GM12878 (cell line): Measurements from ENCODE around the gene REPIN1. TPM values are rescaled to one million over a fixed set of nuclear protein-coding genes. Genes with fewer than 3 reads are reported as not detected.

ENCODE experiments used
- ATAC-seq: fragments of 200-7000 bp; cut with Tn5 transposase; 3 replicates; pipeline ENCODE4 v1.9.1; 2020; ENCODE audit warnings: mild to moderate bottlenecking, moderate library complexity
- BruUV-seq: library from RNA; stranded (reverse); fragments of 400-500 nt; replicated peaks from 2 replicates; lab custom pipeline; 2021; lab: Mats Ljungman, UMichigan
- CTCF ChIA-PET: fragments of 300-600 bp; sonication (Branson Sonifier 250); formaldehyde crosslinking; extraction: SDS; loops from one replicate; lab custom pipeline; 2021; ENCODE audit warnings: inconsistent platforms; lab: Yijun Ruan, JAX
- POLR2A ChIA-PET: fragments of 350-600 bp; formaldehyde crosslinking; extraction: SDS; loops from one replicate; lab custom pipeline; 2021; ENCODE audit warnings: inconsistent platforms; lab: Charles Lee
- RAD21 ChIA-PET: fragments of 300-600 bp; sonication (Branson Sonifier 250); formaldehyde crosslinking; loops from one replicate; lab custom pipeline; 2023; ENCODE audit warnings: antibody characterized with exemption; ENCODE audit not compliant: unreplicated experiment; lab: Charles Lee
- SMC1A ChIA-PET: fragments of 300-600 bp; sonication (Branson Sonifier 250); formaldehyde crosslinking; loops from one replicate; lab custom pipeline; 2023; ENCODE audit not compliant: unreplicated experiment, uncharacterized antibody; lab: Charles Lee
- DNase-seq: peaks from one replicate; pipeline ENCODE4 v3.0.0-alpha.2; 2011; ENCODE audit warnings: low read depth, low spot score
- FAIRE-seq: peaks from 3 replicates; lab custom pipeline; 2011; peaks lifted over from hg19 to GRCh38; lab: Jason Lieb, UNC
- H2AFZ ChIP-seq: 2 replicates; pipeline ENCODE4 v1.6.0; 2011; ENCODE audit warnings: low read depth, low read length, control low read depth; ENCODE audit not compliant: control insufficient read depth
- H3K27ac ChIP-seq: 2 replicates; pipeline ENCODE4 v1.5.1; 2011; ENCODE audit warnings: control low read depth; ENCODE audit not compliant: control insufficient read depth, insufficient read depth
- H3K27me3 ChIP-seq, 2 experiments: replicated peaks in 1 of 2; 2 replicates each; pipeline versions ENCODE4 v1.6.0 to v1.6.1; 2011; ENCODE audit warnings: low read length in 1 of 2; ENCODE audit not compliant: control insufficient read depth in 2 of 2, insufficient read depth in 2 of 2
- H3K36me3 ChIP-seq, 2 experiments: 2 replicates each; pipeline ENCODE4 v1.5.1; 2011; ENCODE audit warnings: low read length in 1 of 2; ENCODE audit not compliant: control insufficient read depth in 2 of 2, insufficient read depth in 2 of 2
- H3K4me1 ChIP-seq: 2 replicates; pipeline ENCODE4 v1.6.1; 2011; ENCODE audit warnings: mild to moderate bottlenecking, low read length, moderate library complexity, mixed read lengths; ENCODE audit not compliant: control insufficient read depth, insufficient read depth
- H3K4me2 ChIP-seq: 2 replicates; pipeline ENCODE4 v1.6.0; 2011; ENCODE audit warnings: control low read depth; ENCODE audit not compliant: control insufficient read depth, insufficient read depth
- H3K4me3 ChIP-seq: fragments of 200-600 bp; sonication (generic); 2 replicates; pipeline ENCODE4 v1.5.1; 2016
- H3K79me2 ChIP-seq: 2 replicates; pipeline ENCODE4 v1.6.0; 2011; ENCODE audit warnings: low read length; ENCODE audit not compliant: control insufficient read depth, insufficient read depth
- H3K9ac ChIP-seq: 2 replicates; pipeline ENCODE4 v1.8.0; 2011; ENCODE audit warnings: low read length, control low read depth, mixed read lengths; ENCODE audit not compliant: control insufficient read depth, insufficient read depth
- H3K9me3 ChIP-seq: replicated peaks from 3 replicates; pipeline ENCODE4 v1.5.1; 2011; ENCODE audit warnings: mild to moderate bottlenecking, low read length; ENCODE audit not compliant: control insufficient read depth, insufficient read depth
- H4K20me1 ChIP-seq: 2 replicates; pipeline ENCODE4 v1.6.0; 2011; ENCODE audit not compliant: control insufficient read depth, insufficient read depth
- GATAD2B ChIP-seq: fragments of 450-650 bp; conservative IDR thresholded peaks from 2 replicates; pipeline ENCODE4 v1.6.1; 2017; ENCODE audit warnings: low read depth, mild to moderate bottlenecking, moderate library complexity
- NFIC ChIP-seq: IDR thresholded peaks from 2 replicates; pipeline ENCODE4 v1.6.1; 2012; ENCODE audit warnings: low read depth, mild to moderate bottlenecking, inconsistent platforms, low read length, moderate library complexity
- SMAD5 ChIP-seq: IDR thresholded peaks from 2 replicates; pipeline ENCODE4 v1.6.1; 2016; ENCODE audit warnings: antibody characterized with exemption, low read depth
- TCF3 ChIP-seq: IDR thresholded peaks from 2 replicates; pipeline ENCODE4 v1.6.1; 2012; ENCODE audit warnings: low read depth, mild to moderate bottlenecking, low read length, borderline replicate concordance; ENCODE audit not compliant: insufficient read depth
- WGBS: methylation state at CpG from one replicate; pipeline ENCODE4 v1.1.6; 2016; ENCODE audit warnings: low lambda C conversion rate; ENCODE audit not compliant: insufficient replicate concordance, insufficient coverage; ENCODE audit errors: missing lambda C conversion rate; 5-methylcytosine and 5-hydroxymethylcytosine counted together
- in situ Hi-C: fragments of 300-500 bp; cut with MboI; formaldehyde crosslinking; loops from 9 replicates; pipeline ENCODE4 v1.14.3; 2018; ENCODE audit warnings: mixed read lengths
- intact Hi-C: fragments of 100-400 bp; cut with micrococcal nuclease; formaldehyde crosslinking; loops from one replicate; pipeline ENCODE4 v1.14.2; 2022; ENCODE audit not compliant: unreplicated experiment
- polyA plus RNA-seq, 11 experiments: library from polyadenylated mRNA; depleted of rRNA in 4 of 11; unstranded in 6 of 11; stranded (reverse) in 5 of 11; fragments of >200 nt; fragmentation: Nextera tagmentation in 4 of 11; fragmentation: Illumina TruSeq in 1 of 11; extraction: Ambion mirVana in 4 of 11; extraction: Trizol in 1 of 11; gene quantifications; 1 replicate in 1 of 11; 2 replicates in 10 of 11; pipeline versions ENCODE4 v1.2.1 to v1.2.3, GENCODE V29; 2011 to 2016; ENCODE audit warnings: inconsistent platforms in 2 of 11, missing spikeins in 2 of 11, low read depth in 1 of 11
- total RNA-seq, 4 experiments: library from RNA; depleted of rRNA in 3 of 4; stranded (reverse); fragments of >200 nt in 3 of 4; fragmentation: Illumina TruSeq in 1 of 4; extraction: Trizol in 1 of 4; gene quantifications; 2 replicates each; pipeline versions ENCODE4 v1.2.1 to v1.2.3, GENCODE V29; 2013 to 2021
- TF ChIP-seq, protein P1 (sequence below): fragments of 450-650 bp; conservative IDR thresholded peaks from 2 replicates; pipeline ENCODE4 v1.6.1; 2017; ENCODE audit warnings: mild to moderate bottlenecking, moderate library complexity
- TF ChIP-seq, protein P2 (sequence below): fragments of 450-650 bp; IDR thresholded peaks from 2 replicates; pipeline ENCODE4 v1.6.1; 2017; ENCODE audit warnings: mild to moderate bottlenecking
- TF ChIP-seq, protein P3 (sequence below): IDR thresholded peaks from 2 replicates; pipeline ENCODE4 v1.6.1; 2011; ENCODE audit warnings: borderline replicate concordance, low read depth, mild to moderate bottlenecking, moderate library complexity, low read length; ENCODE audit not compliant: insufficient read depth, poor library complexity, severe bottlenecking

REPIN1 gene
- total and polyA plus RNA-seq, 10 of the 15 experiments (the other 5 are each of a cell fraction or from before 2014, with no cell fraction given), result 5.1 to 172 (median 76.9) TPM

DNA sequence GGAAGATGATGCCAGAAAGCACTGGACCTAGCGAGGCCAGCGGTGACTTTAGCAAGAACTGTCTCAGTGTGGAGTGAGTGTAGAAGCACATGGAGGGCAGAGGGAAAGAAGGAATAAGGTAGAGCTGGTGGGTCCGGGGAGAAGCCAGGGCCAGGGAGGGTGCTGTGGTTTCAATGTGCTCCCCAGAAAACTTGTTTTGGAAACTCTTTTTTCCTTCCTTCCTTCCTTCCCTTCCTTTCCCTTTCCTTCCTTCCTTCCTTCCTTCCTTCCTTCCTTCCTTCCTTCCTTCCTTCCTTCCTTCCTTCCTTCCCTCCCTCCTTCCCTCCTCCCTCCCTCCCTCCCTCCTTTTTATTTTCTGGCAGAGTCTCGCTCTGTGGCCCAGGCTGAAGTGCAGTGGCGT, 21.7 kb upstream of the REPIN1 start (continued):
- TF ChIP-seq, protein P1, sequence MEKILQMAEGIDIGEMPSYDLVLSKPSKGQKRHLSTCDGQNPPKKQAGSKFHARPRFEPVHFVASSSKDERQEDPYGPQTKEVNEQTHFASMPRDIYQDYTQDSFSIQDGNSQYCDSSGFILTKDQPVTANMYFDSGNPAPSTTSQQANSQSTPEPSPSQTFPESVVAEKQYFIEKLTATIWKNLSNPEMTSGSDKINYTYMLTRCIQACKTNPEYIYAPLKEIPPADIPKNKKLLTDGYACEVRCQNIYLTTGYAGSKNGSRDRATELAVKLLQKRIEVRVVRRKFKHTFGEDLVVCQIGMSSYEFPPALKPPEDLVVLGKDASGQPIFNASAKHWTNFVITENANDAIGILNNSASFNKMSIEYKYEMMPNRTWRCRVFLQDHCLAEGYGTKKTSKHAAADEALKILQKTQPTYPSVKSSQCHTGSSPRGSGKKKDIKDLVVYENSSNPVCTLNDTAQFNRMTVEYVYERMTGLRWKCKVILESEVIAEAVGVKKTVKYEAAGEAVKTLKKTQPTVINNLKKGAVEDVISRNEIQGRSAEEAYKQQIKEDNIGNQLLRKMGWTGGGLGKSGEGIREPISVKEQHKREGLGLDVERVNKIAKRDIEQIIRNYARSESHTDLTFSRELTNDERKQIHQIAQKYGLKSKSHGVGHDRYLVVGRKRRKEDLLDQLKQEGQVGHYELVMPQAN, result no peak
- TF ChIP-seq, protein P2, sequence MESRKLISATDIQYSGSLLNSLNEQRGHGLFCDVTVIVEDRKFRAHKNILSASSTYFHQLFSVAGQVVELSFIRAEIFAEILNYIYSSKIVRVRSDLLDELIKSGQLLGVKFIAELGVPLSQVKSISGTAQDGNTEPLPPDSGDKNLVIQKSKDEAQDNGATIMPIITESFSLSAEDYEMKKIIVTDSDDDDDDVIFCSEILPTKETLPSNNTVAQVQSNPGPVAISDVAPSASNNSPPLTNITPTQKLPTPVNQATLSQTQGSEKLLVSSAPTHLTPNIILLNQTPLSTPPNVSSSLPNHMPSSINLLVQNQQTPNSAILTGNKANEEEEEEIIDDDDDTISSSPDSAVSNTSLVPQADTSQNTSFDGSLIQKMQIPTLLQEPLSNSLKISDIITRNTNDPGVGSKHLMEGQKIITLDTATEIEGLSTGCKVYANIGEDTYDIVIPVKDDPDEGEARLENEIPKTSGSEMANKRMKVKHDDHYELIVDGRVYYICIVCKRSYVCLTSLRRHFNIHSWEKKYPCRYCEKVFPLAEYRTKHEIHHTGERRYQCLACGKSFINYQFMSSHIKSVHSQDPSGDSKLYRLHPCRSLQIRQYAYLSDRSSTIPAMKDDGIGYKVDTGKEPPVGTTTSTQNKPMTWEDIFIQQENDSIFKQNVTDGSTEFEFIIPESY, result no peak
- TF ChIP-seq NFIC, result no peak
- TF ChIP-seq GATAD2B, result no peak
- no peak for TF ChIP-seq SMAD5

DNA sequence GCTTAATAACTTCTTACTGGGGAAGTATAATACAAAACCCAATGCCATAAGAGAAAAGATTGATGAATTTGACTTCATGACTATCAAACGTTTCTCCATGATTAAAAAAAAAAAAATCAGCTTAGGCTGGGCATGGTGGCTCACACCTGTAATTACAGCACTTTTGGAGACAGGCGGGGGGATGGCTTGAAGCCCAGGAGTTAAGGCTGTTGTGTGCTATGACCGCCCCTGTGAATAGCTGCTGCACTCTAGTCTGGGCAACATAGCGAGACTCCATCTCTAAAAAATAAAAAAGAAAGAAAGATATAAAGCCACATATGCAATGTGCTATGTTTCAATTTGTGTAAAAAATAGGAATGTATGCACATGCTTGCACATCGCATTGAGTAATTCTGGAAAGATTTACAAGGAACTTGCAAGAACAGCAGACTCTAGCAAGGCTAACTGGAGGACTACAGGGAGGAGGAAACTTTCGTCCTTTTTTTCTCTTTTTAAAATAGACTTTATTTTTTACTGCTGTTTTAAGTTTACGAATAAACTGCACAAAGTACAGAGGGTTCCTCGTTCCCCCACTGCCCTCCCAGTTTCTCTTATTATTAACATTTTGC, 16.9 kb upstream of the REPIN1 start:
- DNase-seq, result no peak
- SMC1A ChIA-PET, result no interaction called here
- FAIRE-seq, result no peak
- TF ChIP-seq, protein P3, sequence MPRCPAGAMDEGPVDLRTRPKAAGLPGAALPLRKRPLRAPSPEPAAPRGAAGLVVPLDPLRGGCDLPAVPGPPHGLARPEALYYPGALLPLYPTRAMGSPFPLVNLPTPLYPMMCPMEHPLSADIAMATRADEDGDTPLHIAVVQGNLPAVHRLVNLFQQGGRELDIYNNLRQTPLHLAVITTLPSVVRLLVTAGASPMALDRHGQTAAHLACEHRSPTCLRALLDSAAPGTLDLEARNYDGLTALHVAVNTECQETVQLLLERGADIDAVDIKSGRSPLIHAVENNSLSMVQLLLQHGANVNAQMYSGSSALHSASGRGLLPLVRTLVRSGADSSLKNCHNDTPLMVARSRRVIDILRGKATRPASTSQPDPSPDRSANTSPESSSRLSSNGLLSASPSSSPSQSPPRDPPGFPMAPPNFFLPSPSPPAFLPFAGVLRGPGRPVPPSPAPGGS, result peak; percentile 55
- no peak for TF ChIP-seq TCF3
- intact Hi-C loops (no loop called here), in situ Hi-C loops (no loop called here)
- Histone ChIP-seq H3K4me2 (no peak overlapping the region), H3K27ac (no peak overlapping the region), H3K4me1 (peaks cover 11% of the 10 kb centered on the region), H2AFZ (no peak overlapping the region), H3K4me3 (no peak overlapping the region), H3K9ac (no peak overlapping the region), H4K20me1 (no peaks in the 10 kb centered on the region), H3K79me2 (no peaks in the 10 kb centered on the region), H3K9me3 (no peaks in the 10 kb centered on the region; the same call in 2 of the 3 replicates), H3K36me3 (no peaks in the 10 kb centered on the region), H3K27me3 (no peaks in the 10 kb centered on the region)
- CTCF ChIA-PET, result no interaction called here
- RAD21 ChIA-PET, result no interaction called here
- WGBS, result 54% methylated on average over 8 of the region's 8 CpGs
- POLR2A ChIA-PET, result no interaction called here
- no TSS peak for BruUV-seq
- ATAC-seq, result peak; percentile 48; the same call in 1 of the 3 replicates
